ENCODE measurements around the gene SGMS1.

SGMS1 gene

GRCh38 chr10:50379616-50380015, 244.1 kb downstream of the SGMS1 start:
- no peaks in the 10 kb centered on the region for H3K79me2 ChIP-seq (ENCODE audit: insufficient read depth, low read depth)

GRCh38 chr10:50375745-50376144, 248.0 kb downstream of the SGMS1 start:
- no peak overlapping the region for H2AFZ ChIP-seq (ENCODE audit: low read depth)
- H3K4me1 ChIP-seq (ENCODE audit: low read depth, poor library complexity, severe bottlenecking) = peaks cover 5% of the 10 kb centered on the region
- no peaks in the 10 kb centered on the region for H3K27me3 ChIP-seq (ENCODE audit: insufficient read depth, low read depth)
- H3K4me2 ChIP-seq = no peak overlapping the region
- H3K79me2 ChIP-seq (ENCODE audit: insufficient read depth, low read depth) = no peaks in the 10 kb centered on the region
- H3K27ac ChIP-seq = no peak overlapping the region
- H3K4me3 ChIP-seq (IDR thresholded peaks at IDR 0.05; ENCODE audit: insufficient read depth, low read depth, low read length) = no peak overlapping the region
- TF ChIP-seq, protein P1, sequence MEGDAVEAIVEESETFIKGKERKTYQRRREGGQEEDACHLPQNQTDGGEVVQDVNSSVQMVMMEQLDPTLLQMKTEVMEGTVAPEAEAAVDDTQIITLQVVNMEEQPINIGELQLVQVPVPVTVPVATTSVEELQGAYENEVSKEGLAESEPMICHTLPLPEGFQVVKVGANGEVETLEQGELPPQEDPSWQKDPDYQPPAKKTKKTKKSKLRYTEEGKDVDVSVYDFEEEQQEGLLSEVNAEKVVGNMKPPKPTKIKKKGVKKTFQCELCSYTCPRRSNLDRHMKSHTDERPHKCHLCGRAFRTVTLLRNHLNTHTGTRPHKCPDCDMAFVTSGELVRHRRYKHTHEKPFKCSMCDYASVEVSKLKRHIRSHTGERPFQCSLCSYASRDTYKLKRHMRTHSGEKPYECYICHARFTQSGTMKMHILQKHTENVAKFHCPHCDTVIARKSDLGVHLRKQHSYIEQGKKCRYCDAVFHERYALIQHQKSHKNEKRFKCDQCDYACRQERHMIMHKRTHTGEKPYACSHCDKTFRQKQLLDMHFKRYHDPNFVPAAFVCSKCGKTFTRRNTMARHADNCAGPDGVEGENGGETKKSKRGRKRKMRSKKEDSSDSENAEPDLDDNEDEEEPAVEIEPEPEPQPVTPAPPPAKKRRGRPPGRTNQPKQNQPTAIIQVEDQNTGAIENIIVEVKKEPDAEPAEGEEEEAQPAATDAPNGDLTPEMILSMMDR (conservative IDR thresholded peaks at IDR 0.05; ENCODE audit: low read depth, low read length) = no peak
- no peak overlapping the region for H3K9ac ChIP-seq
- H4K20me1 ChIP-seq (ENCODE audit: insufficient read depth) = no peaks in the 10 kb centered on the region
- H3K36me3 ChIP-seq (ENCODE audit: insufficient read depth) = no peaks in the 10 kb centered on the region

More at GRCh38 chr10:50379616-50380015, 244.1 kb downstream of the SGMS1 start:
- TF ChIP-seq, protein P1 (conservative IDR thresholded peaks at IDR 0.05; ENCODE audit: low read depth, low read length) = no peak
- Histone ChIP-seq H3K36me3 (ENCODE audit: insufficient read depth) (no peaks in the 10 kb centered on the region), H3K27ac (no peak overlapping the region), H3K9ac (no peak overlapping the region), H3K27me3 (ENCODE audit: insufficient read depth, low read depth) (no peaks in the 10 kb centered on the region), H3K4me2 (no peak overlapping the region), H3K4me1 (ENCODE audit: low read depth, poor library complexity, severe bottlenecking) (no peaks in the 10 kb centered on the region), H2AFZ (ENCODE audit: low read depth) (no peak overlapping the region), H4K20me1 (ENCODE audit: insufficient read depth) (no peaks in the 10 kb centered on the region), H3K4me3 (IDR thresholded peaks at IDR 0.05; ENCODE audit: insufficient read depth, low read depth, low read length) (no peak overlapping the region)

- Histone ChIP-seq H4K20me1 (ENCODE audit: insufficient read depth) (no peaks in the 10 kb centered on the region), H3K4me2 (no peak overlapping the region), H3K4me1 (ENCODE audit: low read depth, poor library complexity, severe bottlenecking) (peaks cover 5% of the 10 kb centered on the region), H3K27ac (no peak overlapping the region), H3K27me3 (ENCODE audit: insufficient read depth, low read depth) (no peaks in the 10 kb centered on the region), H3K4me3 (IDR thresholded peaks at IDR 0.05; ENCODE audit: insufficient read depth, low read depth, low read length) (no peak overlapping the region), H2AFZ (ENCODE audit: low read depth) (no peak overlapping the region), H3K36me3 (ENCODE audit: insufficient read depth) (no peaks in the 10 kb centered on the region), H3K9ac (no peak overlapping the region), H3K79me2 (ENCODE audit: insufficient read depth, low read depth) (no peaks in the 10 kb centered on the region)
- TF ChIP-seq, protein P1 (conservative IDR thresholded peaks at IDR 0.05; ENCODE audit: low read depth, low read length) = no peak
Observed at GRCh38 chr10:50375051-50375452, 248.7 kb downstream of the SGMS1 start.

GRCh38 chr10:50373821-50374501, 249.8 kb downstream of the SGMS1 start:
- no peak overlapping the region for H3K4me2 ChIP-seq

More at GRCh38 chr10:50373821-50374501, 249.8 kb downstream of the SGMS1 start:
- Histone ChIP-seq H3K4me3 (IDR thresholded peaks at IDR 0.05; ENCODE audit: insufficient read depth, low read depth, low read length) (no peak overlapping the region), H3K27me3 (ENCODE audit: insufficient read depth, low read depth) (no peaks in the 10 kb centered on the region), H3K27ac (no peak overlapping the region), H4K20me1 (ENCODE audit: insufficient read depth) (no peaks in the 10 kb centered on the region), H3K36me3 (ENCODE audit: insufficient read depth) (no peaks in the 10 kb centered on the region), H3K9ac (no peak overlapping the region), H3K79me2 (ENCODE audit: insufficient read depth, low read depth) (no peaks in the 10 kb centered on the region), H2AFZ (ENCODE audit: low read depth) (no peak overlapping the region), H3K4me1 (ENCODE audit: low read depth, poor library complexity, severe bottlenecking) (peaks cover 5% of the 10 kb centered on the region)
- TF ChIP-seq, protein P1 (conservative IDR thresholded peaks at IDR 0.05; ENCODE audit: low read depth, low read length) = no peak

Data from KMS-11 (cell line).